HTERT RPE-1 (cell line): ENCODE data around the gene CAV3.

ENCODE experiments used
- in situ Hi-C: fragments of 300-500 bp; cut with MboI; formaldehyde crosslinking; loops from 4 replicates; pipeline ENCODE4 v1.14.3; 2020; ENCODE audit warnings: low sequenced_read_pairs

The CAV3 gene

GRCh38 chr3:8760506-8760905 is 26.9 kb downstream of the CAV3 start:
- in situ Hi-C loops = no loop called here

- in situ Hi-C loops = no loop called here
Measured at GRCh38 chr3:8761866-8762265, 28.3 kb downstream of the CAV3 start.

DNA sequence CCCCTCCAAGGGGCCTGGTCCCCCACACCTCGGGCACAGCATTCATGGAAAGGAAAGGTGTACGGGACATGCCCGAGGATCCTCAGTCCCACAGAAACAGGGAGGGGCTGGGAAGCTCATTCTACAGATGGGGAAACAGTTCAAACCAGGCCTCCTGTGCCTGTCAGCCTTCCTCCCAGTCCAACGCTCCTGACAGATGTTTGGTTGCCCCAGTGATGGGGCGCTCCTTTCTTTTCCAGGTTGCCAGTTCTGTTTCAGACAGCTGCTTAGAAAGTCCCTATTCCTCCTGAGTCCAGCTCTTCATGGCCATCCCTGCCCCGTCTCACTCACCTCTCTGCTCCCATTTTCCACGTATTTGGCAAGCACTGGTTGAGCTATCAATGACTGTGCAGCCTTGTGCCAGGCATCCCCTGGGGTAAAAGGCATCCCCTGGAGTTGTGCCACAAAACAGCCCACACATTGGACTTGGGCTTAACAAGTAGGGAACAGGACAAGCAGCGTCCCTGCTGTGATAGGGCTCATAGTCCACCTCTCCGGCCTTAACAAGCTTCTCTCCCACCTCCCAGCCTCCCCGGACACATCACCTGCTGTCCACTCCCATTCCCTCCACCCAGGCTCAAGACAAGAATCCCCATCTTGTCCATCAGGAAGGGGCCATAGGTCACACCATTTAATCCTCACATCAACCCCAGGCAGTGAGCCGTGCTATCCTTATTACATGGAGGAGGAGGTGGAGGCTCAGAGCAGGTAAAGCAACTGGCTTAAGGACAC is 29.2 kb downstream of the CAV3 start:
- in situ Hi-C loops = no loop called here

DNA sequence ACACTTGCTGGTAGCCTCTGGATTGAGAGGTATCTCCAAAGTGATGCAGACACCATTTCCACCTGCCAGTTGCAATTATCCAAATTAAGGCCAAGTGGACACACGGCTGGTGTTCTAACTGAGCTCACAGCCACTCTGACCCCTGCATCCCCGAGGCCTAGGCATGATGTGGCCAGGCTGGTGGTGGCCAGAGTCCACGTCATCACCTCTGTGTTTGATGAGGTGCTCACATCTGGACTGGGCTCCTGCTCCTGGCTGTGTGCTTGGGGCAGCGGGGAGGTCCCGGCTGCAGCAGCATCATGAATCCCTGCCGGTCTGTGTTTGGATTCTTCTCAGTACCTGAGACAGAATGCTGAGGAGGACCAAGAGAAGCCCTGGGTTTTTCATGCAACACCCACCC is 30.9 kb downstream of the CAV3 start:
- in situ Hi-C loops = no loop called here

DNA sequence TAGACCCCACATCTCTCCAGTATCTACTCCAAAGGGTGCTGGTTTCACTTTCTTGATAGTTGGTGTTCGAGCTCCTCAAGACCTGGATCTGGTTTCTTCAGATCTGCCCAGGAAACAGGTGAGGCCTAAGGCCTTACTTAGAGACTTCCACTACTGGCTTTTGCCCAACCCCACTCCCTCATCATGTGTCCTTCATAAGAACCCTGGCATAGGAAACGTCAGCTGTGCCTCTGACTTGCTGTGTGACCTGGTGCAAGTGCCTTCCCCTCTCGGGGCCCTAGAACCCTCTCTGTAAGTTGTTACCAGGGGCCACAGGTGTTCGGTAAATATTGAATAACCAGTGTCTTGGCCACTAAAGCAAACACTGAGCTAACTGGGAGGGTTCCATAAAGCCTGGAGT is 31.9 kb downstream of the CAV3 start:
- in situ Hi-C loops = no loop called here

- in situ Hi-C loops = no loop called here
Measured at GRCh38 chr3:8766148-8766547, 32.5 kb downstream of the CAV3 start.

DNA sequence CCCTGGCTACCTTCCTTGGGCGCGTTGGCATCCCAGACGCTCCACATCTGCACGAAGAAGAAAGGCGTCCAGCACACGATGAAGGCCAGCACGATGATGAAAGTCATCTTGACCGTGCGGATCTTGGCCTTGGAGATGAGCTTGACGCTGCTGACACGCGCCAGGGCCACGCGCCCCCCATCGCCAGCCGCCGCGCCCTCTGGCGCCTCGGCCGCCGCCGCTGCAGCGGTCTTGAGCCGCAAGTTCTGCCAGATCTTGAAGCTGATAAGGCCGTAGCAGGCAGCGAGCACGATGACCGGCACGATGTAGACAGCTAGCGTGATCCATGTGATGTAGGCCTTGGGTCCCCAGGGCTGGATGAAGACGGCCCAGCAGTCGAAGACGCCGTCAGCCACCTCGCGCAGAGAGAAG is 33.7 kb downstream of the CAV3 start:
- in situ Hi-C loops = no loop called here

- in situ Hi-C loops = no loop called here
Measured at GRCh38 chr3:8767667-8768363, 34.2 kb downstream of the CAV3 start.

DNA sequence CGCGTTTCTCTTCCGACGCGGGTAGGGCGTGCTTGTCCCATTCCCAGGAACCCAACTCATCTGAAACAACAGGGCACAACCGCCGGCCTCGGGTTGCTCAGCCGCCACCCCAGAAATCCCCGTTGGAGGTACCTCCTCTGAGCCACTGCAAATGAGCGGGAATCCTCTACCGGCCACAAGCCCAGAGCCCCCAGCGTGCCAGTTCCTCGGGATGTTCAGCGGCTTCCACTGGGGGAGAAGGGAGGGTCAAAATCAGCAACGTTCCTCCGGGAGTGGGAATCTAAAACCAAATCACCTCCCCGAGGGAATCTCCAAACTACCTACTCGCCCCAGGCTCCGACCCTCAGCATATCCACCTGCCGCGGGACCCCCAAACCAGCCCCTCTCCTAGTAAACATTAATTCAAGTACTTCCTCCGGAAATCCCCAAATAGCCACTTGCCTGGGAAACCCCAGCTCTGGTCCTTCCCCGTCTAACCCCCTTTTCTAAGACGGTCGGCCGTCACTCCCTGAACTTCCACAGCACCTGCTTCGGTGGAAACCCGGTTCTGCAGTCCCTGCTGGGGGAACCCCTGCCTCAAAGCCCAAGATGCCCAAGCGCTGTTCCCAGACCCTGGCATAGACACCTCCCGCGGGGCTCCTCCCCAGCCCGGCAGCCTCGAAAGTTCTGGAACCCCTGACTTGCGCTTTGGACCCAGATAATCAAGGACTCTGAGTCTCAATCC is 34.9 kb downstream of the CAV3 start:
- in situ Hi-C loops = no loop called here

GRCh38 chr3:8769088-8769822 is 35.7 kb downstream of the CAV3 start, which contains the start of gene OXTR:
Gene OXTR (minus strand): TSS chr3:8769613. CDS start chr3:8768187, 1,426 bp downstream.
- in situ Hi-C loops = no loop called here

DNA sequence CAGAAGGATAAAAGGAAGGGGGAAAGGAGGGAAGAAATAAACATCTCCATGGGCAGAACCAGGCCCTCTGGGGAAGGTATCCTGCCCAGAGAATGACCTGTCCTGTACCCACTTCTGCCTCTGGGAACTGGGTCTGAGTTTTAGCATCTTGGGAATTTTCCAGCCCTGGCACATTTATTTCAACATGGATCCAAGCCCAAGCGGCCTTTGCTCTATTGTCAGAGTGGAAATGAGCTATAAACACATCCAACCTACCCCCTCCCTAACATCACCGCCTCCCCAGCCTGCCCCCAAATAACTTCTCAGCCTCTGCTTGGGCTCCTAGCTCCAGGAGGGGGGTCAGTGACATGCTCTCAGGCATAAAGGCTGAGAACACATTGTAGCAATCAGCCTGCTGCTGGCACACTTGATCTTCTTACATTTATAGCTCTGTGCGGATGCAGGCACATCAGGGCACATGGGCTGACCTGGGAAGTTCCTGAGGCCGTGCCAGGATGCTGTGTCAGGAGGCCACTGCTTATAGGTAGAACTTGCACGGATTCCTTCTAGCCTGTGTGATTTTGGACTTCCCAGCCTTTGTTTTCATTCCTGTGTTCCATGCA is 40.4 kb downstream of the CAV3 start:
- in situ Hi-C loops = no loop called here

GRCh38 chr3:8775181-8775580 is 41.6 kb downstream of the CAV3 start:
- in situ Hi-C loops = no loop called here

DNA sequence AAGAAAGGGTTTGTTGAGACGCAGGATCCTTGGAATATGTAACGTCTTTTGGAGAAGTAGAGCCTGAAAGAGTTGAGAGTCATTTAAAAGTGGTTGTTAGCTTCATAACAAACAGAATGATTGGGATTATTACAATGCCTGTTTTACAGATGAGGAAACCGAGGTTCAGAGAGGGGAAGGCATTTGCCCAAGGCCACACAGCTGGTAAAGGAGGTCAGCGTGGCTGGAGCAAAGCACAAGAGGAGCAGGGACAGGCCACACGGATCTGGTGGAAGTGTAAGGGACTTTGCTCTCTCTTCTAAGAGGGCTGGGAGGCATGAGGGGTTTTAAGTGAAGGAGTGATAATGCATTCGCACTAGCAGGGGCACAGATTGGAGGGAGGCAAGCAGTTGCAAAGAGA is 42.0 kb downstream of the CAV3 start:
- in situ Hi-C loops = no loop called here

GRCh38 chr3:8776406-8776805 is 42.8 kb downstream of the CAV3 start:
- in situ Hi-C loops = no loop called here

- in situ Hi-C loops = no loop called here
Measured at GRCh38 chr3:8777201-8777977, 43.8 kb downstream of the CAV3 start.

DNA sequence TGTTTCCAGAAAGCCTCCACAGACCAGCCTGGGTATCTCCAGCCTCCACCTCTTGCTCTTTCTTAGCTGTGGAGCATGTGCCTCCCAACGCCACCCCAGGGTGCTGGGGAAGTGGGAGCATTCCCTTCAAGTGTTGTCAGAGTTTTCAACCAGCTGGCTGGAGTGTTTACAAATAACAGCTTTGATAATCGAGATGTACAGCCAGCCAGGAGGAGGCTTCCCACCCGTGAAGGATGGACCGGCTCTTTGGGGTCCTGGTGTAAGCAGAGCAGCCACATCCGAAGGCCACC is 44.3 kb downstream of the CAV3 start:
- in situ Hi-C loops = no loop called here

DNA sequence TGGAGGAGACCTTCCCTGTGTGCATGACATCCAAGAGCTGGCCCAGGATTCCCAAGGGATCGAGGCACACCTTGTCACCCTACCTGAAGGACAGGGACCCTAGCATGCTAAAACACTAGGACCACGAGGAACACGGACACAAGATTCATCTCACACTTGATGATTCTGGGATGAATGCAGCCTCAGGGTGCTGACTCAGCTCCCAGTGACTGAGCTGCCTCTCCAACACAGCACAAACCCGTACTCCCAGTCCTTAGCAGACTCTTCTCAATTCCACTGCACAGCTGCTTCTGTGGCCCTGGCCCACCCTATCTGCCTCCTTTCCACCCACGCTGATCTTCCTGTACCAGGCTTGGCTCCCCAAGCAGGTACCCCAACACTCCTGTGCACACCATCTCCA is 44.9 kb downstream of the CAV3 start:
- in situ Hi-C loops = no loop called here

DNA sequence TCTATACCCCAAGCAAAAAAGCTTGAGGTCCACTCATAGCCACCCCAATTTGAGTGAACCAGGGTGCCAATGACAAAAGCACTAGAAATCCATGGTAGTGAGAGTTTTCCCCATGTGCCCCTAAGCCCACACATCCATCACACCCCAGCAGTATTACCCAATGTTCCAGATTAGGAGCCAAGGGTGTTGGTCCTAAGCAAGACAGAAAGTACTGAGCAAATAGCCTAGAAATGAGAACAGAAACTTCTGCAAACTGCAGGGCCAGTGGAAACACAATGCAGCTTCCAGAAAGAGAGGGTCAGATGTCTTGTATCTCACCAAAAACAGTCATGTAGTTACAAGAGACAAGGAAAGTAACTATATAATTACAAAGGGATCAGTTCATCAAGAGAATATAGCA is 46.7 kb downstream of the CAV3 start:
- in situ Hi-C loops = no loop called here

DNA sequence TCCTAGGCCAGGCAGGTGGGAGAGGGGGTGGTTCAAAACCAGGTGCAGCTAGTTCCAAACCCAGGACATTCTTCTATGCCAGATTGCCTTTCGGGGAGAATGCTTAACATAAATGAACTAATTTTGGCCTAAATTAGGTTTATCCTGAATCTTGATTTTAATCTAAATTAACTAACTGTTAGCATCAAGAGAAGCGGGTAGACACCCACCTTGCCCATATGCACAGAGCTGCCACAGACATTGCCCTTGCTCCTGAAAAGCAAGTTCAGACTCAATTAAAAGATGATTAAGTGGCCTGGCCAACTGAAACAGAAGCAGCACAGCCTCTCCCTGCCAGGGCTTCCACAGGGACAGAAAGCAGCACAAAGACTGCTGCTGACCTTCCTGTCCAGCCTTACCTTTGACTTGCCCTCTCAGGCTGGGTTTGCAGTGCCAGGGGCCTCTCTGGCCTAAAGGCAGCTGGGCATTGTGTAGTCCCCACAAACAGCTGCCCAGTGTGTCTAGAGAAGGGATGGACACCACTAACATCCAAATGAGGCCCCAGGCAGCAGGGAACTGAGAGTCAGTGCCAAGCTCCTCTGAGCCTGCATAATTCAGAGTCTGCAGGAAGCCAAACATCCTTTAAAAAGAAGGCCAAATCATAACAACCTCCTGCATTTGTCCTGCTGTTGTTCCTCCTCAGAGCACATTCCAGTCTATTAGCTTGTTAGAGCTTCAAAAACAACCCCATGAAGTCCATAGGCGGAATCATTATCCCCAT is 51.3 kb downstream of the CAV3 start:
- in situ Hi-C loops = no loop called here
